ENCODE results near the gene WDR33. TPM values are rescaled to one million over a fixed set of nuclear protein-coding genes. Genes with fewer than 3 reads are reported as not detected.

Gene WDR33
- total RNA-seq, 1 donor from 2014 or later, result 93.0 TPM

DNA sequence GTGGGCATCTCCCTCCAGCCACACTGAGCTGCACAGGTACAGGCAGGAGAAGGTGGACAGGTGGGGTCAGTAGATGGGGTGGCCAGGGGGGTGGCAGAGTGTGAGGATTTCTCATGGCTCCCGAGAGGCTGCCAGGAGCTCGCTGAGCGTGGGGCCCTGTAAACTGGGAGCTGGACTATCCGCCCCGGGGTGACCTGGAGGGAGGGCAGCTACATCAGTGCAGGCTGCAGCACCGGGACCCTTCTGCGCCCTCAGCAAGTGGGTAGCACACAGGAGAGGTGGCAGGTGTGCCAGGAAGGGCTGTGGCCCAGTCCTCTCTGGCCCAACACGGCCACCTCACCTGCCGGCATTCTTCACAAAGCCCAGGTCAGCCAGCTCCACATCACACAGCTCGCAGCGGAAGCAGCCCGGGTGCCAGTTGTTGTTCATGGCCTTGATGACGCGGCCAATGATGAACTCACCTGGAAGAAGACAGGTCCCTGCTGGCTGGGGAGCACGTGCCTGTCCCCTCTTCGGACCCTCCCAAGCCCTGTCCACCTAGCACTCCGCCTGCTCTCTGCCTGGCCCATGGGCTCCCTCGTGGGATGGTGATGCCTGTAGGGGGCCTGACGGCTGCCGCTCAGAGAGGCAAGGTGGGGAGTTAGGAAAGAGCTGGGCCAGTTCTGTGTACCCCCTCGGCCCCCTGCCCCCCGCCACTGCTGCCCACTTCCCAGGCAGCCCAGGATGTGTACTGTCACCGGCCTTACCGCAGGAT is 156.7 kb downstream of the WDR33 start:
- ChIA-PET POLR2A (no interaction called here), CTCF (interaction anchor here (1.0 to 11.3 kb wide), 2 partner anchors 10 to 61 kb away, joined by 3 to 289 read pairs; no protein-coding TSS in a partner anchor)
- no peaks in the 10 kb centered on the region for H3K27me3 Mint-ChIP-seq
- H3K27ac Mint-ChIP-seq, result no peak overlapping the region
- no peak overlapping the region for H3K4me3 Mint-ChIP-seq
- DNase-seq (no peak), ATAC-seq (ENCODE audit: low read depth) (no peak)
- intact Hi-C loops (cut with micrococcal nuclease), result no loop called here
- H3K36me3 Mint-ChIP-seq (ENCODE audit: low read depth), result no peaks in the 10 kb centered on the region
- no peaks in the 10 kb centered on the region for H3K9me3 Mint-ChIP-seq
- TF ChIP-seq, protein P1, sequence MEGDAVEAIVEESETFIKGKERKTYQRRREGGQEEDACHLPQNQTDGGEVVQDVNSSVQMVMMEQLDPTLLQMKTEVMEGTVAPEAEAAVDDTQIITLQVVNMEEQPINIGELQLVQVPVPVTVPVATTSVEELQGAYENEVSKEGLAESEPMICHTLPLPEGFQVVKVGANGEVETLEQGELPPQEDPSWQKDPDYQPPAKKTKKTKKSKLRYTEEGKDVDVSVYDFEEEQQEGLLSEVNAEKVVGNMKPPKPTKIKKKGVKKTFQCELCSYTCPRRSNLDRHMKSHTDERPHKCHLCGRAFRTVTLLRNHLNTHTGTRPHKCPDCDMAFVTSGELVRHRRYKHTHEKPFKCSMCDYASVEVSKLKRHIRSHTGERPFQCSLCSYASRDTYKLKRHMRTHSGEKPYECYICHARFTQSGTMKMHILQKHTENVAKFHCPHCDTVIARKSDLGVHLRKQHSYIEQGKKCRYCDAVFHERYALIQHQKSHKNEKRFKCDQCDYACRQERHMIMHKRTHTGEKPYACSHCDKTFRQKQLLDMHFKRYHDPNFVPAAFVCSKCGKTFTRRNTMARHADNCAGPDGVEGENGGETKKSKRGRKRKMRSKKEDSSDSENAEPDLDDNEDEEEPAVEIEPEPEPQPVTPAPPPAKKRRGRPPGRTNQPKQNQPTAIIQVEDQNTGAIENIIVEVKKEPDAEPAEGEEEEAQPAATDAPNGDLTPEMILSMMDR (IDR thresholded peaks at IDR 0.05), result no peak
- peaks cover 38% of the 10 kb centered on the region for H3K4me1 Mint-ChIP-seq

GRCh38 chr2:127653421-127654083 is 157.4 kb downstream of the WDR33 start:
- ATAC-seq (ENCODE audit: low read depth) (no peak), DNase-seq (no peak)
- POLR2A ChIA-PET, result interaction anchor here (0.5 kb wide), 1 partner anchor 156 kb away, joined by 5 read pairs; no protein-coding TSS in a partner anchor
- intact Hi-C loops (cut with micrococcal nuclease), result no loop called here
- no peaks in the 10 kb centered on the region for H3K27me3 Mint-ChIP-seq
- TF ChIP-seq, protein P1 (IDR thresholded peaks at IDR 0.05), result no peak
- no peaks in the 10 kb centered on the region for H3K9me3 Mint-ChIP-seq
- no peak overlapping the region for H3K27ac Mint-ChIP-seq
- H3K36me3 Mint-ChIP-seq (ENCODE audit: low read depth), result no peaks in the 10 kb centered on the region
- CTCF ChIA-PET, result interaction anchor here (1.0 to 11.3 kb wide), 2 partner anchors 9 to 61 kb away, joined by 3 to 289 read pairs; no protein-coding TSS in a partner anchor
- peaks cover 44% of the 10 kb centered on the region for H3K4me1 Mint-ChIP-seq
- H3K4me3 Mint-ChIP-seq, result no peak overlapping the region

DNA sequence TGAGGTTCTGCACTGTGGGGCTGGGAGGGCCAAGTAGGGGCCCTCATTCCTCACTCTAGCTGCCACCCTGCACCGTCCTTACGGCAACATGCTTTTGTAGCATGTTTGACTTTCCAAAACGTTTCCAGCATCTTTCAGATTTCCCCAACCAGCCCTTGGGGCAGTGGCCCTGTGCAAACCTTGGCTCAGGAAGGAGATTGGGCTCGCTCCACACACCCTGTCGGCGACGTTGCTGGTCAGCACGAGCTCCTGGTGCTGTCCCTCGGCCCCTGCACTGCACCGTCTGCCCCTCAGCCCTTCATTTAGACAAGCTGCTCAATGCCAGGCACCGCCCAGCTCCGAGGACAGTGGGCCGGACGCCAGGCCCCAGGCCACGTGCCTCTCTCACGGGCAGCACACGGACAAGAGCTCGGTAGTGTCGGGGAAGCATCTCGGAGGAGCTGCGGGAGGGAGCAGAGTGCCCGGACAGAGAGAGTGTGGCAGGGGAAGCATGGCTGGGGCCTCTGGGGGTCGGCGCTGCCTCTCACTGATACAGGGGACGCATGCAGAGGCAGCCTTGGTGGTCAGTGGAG is 158.1 kb downstream of the WDR33 start:
- Mint-ChIP-seq H3K4me3 (no peak overlapping the region), H3K36me3 (ENCODE audit: low read depth) (no peaks in the 10 kb centered on the region), H3K27me3 (no peaks in the 10 kb centered on the region), H3K4me1 (peaks cover 51% of the 10 kb centered on the region), H3K9me3 (no peaks in the 10 kb centered on the region), H3K27ac (no peak overlapping the region)
- ChIA-PET POLR2A (interaction anchor here (0.5 to 1.2 kb wide), 4 partner anchors 49 to 156 kb away, joined by 3 to 5 read pairs (median 4); partner anchors contain the start of gene SFT2D3), CTCF (interaction anchor here (0.9 to 11.3 kb wide), 4 partner anchors 13 to 160 kb away, joined by 3 to 289 read pairs (median 3); no protein-coding TSS in a partner anchor)
- DNase-seq, result no peak
- intact Hi-C loops (cut with micrococcal nuclease), result no loop called here
- ATAC-seq (ENCODE audit: low read depth), result no peak
- TF ChIP-seq, protein P1 (IDR thresholded peaks at IDR 0.05), result no peak

DNA sequence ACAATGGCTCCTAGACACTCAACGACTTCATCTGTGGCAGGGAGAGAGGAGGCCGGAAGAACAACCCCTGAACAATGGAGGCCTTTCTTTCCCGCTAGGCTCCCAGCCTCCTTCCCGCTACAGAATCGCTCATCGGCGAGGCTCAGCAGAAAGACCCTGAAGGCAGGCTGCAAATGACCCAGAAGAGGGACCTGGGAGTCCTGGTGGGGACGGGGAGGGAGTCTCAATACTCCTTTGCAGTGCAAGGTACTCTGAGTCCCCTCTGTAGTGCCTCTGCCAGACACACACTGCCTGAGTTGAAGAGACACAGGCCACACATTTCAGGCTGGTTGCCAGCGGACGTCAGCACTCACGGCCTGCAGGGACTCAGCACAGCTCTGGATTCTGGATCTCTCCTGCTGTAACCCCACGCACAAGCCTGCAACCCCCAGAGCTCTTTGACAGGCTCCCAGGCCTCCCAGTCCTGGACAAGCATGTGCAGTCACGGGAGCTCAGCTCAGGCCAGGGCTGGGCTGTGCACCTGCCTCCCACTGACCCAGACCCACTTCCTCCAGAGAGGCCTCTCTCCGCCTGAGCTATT is 158.9 kb downstream of the WDR33 start:
- DNase-seq, result no peak
- Mint-ChIP-seq H3K27ac (no peak overlapping the region), H3K36me3 (ENCODE audit: low read depth) (no peaks in the 10 kb centered on the region), H3K27me3 (no peaks in the 10 kb centered on the region), H3K4me3 (no peak overlapping the region), H3K9me3 (no peaks in the 10 kb centered on the region), H3K4me1 (peaks cover 57% of the 10 kb centered on the region)
- ATAC-seq (ENCODE audit: low read depth), result peak; percentile 44
- CTCF ChIA-PET, result interaction anchor here (0.9 to 11.3 kb wide), 4 partner anchors 12 to 161 kb away, joined by 3 to 289 read pairs (median 3); no protein-coding TSS in a partner anchor
- TF ChIP-seq, protein P1 (IDR thresholded peaks at IDR 0.05), result no peak
- intact Hi-C loops (cut with micrococcal nuclease), result no loop called here
- POLR2A ChIA-PET, result interaction anchor here (0.6 to 1.2 kb wide), 3 partner anchors 50 to 84 kb away, joined by 3 to 4 read pairs (median 3); partner anchors contain the start of gene SFT2D3
